Islet of Langerhans (tissue), 1 donor: ENCODE results near the gene KLHL30.

ENCODE experiments used
- FAIRE-seq: peaks from one replicate; lab custom pipeline; 2011; peaks lifted over from hg19 to GRCh38; lab: Jason Lieb, UNC

The KLHL30 gene

DNA sequence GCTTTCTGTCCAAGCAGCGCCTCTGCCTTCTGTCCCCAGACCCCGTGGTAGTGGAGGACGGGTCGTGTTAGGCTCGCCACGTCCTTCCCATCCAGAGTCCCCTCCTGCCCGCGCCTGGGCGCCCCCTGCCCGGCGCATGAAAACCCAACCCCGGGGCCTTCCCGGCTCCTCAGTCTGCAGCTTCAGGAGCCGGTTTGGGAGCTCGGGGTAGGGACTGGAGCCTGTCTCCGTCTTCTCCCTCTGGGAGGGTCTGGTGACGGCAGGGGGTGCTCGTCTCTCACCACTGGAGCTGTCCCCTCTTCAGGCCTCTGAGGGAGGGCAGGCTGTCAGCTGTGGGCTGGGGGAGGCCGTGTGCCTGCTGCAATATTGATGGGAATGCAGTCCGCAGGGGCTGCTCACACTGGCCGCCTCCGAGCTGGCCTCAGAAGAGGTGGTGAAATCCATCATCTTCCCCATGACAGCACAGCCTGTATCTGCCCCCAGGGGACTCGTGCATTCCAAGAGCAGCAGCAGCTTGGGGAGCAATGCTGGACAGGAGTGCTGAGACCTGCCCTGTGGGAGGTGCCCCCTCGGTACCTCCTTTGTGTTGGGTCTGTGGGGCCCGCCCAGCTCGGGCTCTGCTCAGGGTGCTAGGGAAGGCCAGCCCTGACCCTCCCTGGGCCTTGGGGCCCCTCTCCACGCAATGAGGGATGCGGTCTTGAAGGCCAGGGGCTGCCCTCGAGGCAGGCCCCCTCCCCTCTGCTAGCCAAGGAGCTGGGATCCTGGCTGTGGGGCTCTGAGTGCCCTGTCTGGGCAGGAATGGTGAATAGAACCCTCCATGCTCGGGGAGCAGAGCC lies 17.8 kb upstream of the KLHL30 start:
- FAIRE-seq, result no peak

DNA sequence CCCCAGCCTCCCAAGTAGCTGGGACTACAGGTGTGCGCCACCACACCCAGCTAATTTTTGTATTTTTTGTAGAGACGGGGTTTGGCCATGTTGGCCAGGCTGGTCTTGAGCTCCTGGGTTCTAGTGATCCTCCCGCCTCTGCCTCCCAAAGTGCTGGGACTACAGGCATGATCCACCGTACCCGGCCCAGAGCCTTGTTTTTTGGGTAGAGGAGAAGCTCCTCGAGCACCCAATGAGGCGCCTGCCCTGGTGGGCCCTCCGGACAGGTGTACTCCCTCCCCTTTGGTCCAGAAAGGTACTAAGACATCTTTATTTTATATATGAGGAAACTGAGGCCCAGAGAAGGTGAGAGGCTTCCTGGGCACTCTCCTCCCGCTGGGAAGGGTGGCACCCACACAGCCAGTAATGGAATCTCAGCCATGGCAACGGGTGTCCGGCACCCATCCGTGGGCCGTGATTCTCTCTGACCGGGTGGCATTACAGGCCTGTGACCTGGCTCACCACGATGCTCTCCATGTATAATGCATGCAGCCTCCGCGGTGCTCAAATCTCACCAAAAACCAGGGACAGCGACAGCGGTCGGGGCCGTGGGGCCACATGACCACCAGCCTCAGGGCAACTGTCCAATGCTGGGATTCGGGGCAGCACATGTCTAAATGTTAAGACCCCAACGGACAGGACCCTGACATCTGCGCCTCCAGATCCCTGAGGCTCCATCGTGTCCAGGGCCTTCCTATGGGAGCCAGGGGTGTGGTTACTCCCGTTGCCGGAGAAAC lies 16.8 kb upstream of the KLHL30 start:
- no peak for FAIRE-seq

DNA sequence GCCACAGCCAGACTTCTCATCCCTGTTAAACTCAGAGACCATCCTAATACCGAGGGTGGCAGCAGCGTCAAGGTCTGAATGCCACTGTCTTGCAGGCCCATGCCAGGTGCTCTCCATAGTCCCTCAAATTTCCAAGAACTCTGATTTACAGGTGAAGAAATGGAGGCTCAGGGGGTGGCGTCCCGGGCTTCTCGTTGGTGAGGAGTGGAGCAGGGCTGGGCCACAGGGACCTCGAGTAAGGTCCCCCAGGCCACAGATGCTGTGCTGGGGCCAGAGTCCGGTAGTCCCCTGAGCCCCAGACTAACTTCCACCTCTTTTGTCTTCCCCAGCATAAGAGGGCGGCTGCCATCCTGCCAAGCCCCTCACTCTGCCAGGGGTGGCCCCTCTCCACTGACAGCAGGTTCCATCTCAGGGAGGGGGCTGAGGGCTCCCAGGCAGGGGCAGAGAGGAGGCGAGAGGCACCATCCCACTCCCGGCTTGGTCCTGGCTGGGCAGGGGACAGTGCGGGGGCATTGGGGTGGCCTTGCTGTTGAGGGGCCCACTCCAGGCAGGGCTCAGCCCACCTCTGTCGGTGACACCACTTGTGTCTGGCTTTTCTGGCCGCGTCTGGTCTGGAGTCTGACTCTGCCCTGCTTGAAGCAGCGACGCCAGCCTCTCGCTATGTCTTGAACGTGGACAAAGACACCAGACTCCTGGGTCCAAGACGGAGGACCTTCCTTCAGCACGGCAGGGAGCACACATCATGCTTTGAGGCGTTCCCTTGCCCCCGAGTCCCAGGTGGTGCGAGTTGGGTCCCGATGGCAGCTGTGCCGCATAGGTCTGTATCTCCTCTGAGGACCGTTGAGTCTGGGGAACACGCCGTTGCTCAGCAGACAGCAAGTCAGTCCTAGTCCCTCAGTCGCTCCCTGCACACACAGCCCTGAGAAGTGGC lies 15.9 kb upstream of the KLHL30 start:
- no peak for FAIRE-seq

DNA sequence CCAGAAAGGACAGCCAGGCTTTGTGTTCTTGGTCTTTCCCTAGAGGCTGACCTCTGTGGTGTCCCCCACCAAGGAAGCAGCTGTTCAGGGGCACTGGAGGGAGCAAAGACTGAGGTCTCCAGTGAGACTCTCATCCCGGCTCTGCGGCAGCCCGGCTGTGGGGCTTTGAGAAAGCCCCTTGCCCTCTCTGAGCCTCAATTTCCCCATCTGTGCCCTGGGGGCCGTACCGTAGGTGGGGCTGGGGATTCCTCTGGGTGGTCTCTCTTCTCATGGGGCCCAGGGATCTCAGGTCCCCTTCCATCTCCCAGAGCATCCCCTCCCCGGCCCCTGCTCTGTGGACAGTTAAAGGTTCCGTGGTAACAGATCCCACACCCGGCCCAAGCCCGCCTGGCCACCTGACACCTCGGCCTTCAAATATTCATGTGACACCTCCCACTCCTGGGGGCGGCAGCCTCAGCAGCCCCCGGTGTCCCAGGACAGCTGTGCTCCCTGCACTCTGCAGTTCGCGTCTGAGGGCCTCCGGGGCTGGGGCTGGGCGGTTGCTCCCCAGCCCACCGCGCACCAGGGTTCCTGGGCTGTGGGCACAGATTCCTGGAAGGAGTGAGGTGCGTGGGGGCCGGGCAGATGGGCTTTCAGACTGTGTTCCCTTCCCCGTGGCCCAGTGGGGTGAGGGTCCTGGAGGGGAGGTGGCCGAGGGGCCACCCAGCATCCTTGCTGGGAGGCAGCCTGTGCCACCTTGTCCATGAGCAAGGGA lies 15.1 kb upstream of the KLHL30 start:
- FAIRE-seq, result no peak

DNA sequence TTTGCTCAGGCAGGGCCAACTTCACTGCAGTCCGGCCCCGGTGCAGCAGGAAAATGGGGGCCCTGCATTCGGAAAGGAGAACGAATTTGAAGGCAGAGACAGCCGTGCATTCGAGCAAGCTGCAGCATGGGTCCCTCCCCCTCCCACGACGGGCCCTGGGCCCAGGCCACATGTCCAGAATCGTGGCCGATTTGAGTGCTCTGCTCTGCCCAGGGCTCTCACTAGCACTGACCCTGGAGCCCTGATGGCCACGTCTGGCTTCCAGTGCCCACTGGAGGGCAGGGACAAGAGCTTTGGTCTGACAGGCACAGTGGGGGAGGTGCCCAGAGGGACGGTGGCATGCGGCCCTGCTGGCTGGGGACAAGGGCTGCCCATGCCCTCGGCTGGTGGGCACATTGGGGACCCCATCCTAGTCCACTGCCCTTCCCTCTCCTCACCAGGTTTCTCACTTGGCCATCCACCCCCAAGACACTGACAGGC lies 14.4 kb upstream of the KLHL30 start:
- FAIRE-seq, result no peak

DNA sequence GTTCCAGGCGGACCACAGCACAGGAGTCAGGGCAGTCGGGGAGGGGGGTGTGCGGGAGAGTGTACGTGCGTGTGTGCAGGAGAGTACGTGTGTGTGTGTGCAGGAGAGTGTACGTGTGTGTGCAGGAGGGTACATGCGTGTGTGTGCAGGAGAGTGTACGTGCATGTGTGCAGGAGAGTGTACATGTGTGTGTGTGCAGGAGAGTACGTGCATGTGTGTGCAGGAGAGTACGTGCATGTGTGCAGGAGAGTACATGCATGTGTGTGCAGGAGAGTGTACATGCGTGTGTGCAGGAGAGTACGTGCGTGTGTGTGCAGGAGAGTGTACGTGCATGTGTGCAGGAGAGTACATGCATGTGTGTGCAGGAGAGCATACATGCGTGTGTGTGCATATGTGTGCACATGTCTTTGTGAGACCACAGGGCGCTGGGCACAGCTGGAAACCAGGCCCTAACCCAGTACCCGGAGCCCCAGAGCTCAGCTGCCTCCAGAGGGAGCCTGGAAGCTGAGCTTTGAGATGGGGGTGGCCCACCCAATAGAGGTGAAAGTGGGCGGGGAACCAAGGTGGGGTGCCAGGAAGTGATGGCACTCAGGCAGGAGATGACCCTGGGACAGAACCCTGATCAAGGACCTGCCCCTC lies 13.9 kb upstream of the KLHL30 start:
- no peak for FAIRE-seq

DNA sequence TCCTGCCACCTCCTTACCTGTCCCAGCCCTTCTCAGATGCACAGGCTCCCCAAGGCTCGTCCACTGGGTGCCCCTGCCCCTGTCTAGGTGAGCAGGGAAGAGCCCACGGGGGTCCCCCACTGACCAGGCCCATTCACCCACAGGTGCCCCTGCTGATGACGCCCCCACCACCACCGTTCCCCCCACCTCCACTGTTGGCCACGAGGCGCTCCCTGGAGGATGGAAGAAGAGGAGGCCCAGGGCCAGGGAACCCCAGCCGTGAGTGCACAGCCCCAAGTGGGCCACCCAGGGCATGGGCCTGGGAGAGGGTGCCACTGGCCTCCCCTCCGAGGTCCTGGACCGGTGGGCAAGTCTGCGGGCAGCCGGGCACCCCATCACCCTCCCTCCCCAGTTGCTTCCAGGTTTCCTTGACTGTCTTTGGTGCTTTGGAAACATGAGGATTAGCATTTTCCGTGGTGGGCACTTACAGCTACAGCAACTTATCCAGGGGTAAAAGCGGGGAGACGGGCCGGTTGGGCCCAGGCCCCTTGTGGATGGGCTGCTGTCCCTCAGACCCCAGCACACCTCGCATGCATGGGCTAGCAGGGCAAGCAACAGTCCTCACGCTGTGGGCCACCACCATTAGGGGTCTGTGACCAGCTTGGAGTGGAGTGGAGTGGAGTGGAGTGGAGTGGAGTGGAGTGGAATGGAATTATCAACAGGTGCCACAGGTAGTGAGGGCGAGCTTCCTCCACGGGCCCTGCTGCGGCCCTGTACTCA lies 13.2 kb upstream of the KLHL30 start:
- FAIRE-seq, result no peak

DNA sequence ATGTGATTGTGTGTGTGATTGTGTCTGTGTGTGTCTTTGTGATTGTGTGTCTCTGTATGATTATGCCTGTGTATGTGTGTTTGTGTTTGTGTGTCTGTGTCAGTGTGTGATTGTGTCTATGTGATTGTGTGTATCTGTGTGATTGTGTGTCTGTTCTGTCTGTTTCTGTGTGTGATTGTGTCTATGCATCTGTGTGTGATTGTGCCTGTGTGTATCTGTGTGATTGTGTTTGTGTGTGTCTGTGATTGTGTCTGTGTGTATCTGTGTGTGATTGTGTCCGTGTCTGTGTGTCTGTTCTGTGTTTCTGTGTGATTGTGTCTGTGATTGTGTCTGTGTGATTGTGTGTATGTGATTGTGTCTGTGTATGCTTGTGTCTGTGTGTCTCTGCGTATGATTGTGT lies 12.1 kb upstream of the KLHL30 start:
- FAIRE-seq, result no peak

DNA sequence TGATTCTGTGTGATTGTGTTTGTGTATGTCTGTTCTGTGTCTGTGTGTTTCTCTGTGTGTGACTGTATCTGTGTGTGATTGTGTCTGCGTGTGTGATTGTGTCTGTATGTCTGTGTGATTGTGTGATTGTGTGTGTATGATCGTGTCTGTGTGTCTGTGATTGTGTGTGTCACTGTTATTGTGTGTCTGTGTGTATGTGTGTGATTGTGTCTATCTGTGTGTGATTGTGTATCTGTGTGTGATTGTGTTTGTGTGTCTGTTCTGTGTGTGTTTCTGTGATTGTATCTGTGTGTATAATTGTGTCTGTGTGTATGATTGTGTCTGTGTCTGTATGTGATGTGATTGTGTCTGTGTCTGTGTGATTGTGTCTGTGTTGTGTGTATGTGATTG lies 11.7 kb upstream of the KLHL30 start:
- no peak for FAIRE-seq

DNA sequence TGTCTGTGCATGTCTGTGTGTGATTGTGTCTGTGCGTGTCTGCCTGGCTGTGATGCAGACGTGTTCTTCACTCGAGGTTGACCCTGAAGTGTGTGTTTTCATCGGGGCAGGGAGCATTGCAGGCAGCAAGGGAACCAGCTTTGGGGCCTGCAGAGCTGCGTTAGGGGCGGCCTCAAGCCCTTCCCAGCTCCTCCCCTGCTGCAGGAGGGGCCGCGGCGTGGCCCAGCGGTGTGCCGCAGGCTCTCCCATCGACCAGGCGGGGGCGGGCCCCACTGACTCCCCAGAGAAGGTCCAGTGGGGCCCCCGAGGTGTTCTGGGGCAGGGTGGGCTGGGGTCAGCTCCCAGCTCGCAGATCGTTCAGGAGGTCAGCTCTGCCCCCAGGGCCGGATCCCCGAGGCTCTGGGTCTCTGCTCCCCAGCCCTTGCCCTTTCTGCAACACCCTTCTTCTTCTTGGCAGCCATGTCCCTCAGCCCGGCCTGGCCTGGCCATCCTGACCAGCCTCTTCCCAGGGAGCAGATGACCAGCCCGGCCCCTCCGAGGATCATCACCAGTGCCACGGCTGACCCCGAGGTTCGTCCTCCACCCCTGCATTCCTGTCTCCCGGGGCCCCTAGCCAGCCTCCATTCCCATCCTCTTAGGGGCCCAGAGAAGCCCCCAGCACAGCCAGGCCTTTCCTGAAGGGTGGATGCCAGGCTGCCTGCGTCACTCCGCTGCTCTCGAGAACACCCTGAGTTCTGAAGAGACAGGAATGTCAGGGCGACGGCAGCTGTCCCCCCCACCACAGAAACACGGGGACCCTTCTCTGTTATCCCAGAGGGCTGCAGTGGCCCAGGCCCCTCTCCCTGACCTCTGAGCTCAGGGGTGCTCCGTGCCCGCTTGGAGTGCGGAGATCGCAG lies 11.1 kb upstream of the KLHL30 start:
- FAIRE-seq, result no peak

DNA sequence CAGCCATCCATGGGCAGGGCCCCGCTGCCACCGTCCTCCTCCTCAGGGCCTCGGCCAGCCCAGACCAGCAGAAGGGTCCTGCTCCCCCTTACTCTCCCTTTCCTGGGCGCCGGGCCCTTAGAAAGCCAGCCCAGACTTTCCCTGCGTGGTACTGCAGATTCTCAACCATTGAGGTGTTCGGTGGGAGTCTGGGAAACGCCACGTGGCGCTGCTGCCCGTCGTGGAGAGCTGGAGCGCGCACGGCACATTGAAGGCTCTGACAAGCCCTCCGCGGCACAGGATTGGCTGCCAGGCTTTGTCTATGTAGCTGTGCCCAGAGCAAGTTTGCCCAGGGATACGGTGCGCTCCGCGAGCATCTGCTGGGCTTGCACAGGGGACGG lies 10.4 kb upstream of the KLHL30 start:
- FAIRE-seq, result no peak

DNA sequence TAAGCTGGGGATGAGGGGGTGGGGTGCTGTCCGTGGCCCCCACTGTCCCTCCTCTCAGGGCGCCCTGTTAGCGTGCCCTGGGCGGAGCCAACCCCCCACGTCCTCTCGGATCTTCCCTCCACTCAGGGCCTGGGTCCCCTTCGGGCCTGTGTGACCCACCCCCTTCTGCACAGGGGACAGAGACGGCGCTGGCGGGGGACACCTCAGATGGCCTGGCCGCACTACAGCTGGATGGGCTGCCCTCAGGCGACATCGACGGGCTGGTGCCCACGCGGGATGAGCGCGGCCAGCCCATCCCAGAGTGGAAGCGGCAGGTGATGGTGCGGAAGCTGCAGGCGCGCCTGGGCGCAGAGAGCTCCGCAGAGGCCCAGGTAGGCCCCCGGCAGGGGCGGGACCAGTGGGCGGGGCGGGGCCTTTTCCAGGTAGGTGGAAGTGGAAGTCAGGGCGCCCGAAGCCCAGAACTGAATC lies 9.9 kb upstream of the KLHL30 start:
- FAIRE-seq, result no peak

DNA sequence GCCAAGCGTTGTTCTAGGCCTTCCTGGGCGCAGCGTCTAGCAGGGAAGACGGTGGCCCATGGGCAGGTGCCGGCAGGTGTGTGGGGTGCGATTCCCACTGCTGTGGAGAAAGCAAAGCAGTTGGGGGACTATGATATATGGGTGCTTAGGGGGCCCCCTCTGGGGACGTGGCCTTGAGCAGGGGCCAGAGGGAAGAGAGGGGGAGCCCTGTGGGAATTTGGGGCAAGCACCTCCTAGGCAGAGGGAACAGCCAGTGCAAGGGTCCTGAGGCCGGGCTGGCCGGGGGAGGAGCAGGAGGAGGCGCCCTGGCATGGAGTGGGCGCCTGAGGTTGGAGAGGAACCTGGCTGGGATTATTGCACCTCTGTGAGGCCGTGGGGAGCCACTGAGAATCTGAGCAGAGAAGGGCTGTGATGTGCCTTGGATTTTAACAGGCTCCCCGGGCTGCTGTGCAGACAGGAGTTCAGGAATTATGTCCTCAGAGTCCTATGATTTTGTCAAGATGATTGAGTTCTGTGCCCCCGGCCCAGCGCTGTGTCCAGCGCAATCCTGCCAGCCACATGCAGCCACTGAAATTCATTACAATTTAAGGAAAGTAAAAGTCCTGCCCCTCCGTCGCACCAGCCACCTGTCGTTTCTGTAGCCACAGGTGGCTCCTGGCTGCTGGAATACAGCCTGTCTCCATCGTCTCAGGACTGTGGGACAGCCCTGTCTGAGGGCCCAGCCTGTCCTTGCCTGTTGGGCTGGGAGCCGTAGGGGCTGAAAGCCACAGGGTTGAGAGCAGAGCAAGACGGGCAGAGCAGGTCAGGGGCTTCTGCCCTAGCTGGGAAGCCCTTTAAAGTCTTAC lies 9.1 kb upstream of the KLHL30 start:
- no peak for FAIRE-seq

DNA sequence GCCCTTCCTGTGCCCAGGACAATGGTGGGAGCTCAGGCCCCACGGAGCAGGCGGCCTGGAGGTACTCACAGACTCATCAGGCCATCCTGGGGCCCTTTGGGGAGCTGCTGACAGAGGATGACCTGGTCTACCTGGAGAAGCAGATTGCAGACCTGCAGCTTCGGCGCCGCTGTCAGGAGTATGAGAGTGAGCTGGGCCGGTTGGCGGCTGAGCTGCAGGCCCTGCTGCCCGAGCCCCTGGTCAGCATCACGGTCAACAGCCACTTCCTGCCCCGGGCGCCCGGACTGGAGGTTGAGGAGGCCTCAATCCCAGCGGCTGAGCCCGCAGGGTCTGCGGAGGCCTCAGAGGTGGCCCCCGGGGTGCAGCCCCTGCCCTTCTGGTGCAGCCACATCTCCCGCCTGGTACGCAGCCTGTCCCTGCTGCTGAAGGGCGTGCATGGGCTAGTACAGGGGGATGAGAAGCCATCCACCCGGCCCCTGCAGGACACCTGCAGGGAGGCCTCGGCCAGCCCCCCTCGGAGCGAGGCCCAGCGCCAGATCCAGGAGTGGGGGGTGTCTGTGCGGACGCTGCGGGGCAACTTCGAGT lies 8.3 kb upstream of the KLHL30 start:
- no peak for FAIRE-seq

DNA sequence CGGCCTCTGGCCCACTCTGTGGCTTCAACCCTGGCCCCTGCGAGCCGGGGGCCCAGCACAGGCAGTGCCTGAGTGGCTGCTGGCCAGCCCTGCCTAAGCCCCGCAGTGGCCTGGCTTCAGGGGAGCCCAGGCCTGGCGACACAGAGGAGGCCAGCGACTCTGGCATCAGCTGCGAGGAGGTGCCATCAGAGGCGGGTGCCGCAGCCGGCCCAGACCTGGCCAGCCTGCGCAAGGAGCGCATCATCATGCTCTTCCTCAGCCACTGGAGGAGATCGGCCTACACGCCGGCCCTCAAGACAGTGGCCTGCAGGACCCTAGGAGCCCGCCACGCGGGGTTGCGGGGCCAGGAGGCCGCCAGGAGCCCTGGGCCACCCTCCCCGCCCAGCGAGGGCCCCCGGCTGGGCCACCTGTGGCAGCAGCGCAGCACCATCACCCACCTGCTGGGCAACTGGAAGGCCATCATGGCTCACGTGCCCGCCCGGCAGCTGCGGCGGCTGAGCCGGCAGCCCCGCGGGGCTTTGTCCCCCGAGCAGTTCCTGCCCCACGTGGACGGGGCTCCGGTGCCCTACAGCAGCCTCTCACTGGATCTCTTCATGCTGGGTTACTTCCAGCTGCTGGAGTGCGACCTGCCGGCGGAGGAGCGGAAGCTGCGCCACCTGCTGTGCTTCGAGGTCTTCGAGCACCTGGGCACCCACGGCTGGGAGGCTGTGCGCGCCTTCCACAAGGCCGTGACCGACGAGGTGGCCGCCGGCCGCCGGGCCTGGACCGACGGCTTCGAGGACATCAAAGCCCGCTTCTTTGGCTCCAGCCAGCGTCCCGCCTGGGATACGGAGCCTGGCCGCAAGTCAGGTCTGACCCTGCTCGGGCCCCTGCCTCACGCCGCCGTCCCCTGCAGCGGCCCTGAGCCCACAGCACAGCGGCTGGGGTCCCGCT lies 7.5 kb upstream of the KLHL30 start:
- FAIRE-seq, result no peak

DNA sequence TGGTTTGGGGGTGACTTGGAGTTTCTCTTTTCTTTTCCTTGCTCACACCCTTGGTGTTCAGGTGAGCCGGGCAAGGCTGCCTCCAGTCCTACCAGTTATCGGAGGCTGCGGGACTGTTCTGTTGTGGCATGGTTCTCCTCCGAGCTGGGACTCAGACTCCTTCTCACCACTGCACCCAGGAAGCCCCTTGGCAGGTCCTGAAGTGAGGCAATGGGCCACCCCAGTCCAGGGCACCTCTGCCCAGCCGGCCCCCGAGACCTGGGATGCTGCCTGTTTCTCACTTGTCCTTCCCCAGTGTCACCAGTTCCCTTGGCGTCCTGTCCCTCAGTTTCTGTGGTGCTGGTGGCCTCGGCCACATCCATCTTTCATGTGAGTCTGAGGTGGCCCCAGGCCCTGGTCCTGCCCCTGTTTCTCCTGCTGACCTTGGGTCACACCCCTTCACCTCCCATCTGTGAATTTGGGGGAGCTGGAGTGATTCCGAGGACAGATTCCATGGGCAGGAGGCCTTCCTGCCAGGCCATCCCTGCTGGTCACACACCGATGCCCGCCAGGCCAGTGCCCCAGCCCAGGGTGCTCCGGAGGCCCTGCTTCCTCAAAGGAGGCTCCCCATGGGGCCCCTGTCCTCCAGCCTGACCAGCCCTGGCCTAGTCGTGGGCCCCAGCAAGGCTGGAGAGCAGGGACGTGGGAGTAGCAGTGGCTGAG lies 6.6 kb upstream of the KLHL30 start:
- no peak for FAIRE-seq
